NB4 (cell line): ENCODE data around the gene CTTNBP2.

Experiments used
- POLR2A ChIP-seq: IDR thresholded peaks from 2 replicates; pipeline ENCODE4 v1.6.1; 2011; ENCODE audit warnings: mild to moderate bottlenecking; ENCODE audit not compliant: insufficient read length; ENCODE audit errors: extremely low read depth
- TF ChIP-seq, protein P1 (sequence below): IDR thresholded peaks from one replicate; pipeline ENCODE4 v1.5.1; 2012; ENCODE audit warnings: low read depth, low read length
- TF ChIP-seq, protein P2 (sequence below): IDR thresholded peaks from 2 replicates; pipeline ENCODE4 v1.6.1; 2011; ENCODE audit warnings: low read depth, low read length

DNA sequence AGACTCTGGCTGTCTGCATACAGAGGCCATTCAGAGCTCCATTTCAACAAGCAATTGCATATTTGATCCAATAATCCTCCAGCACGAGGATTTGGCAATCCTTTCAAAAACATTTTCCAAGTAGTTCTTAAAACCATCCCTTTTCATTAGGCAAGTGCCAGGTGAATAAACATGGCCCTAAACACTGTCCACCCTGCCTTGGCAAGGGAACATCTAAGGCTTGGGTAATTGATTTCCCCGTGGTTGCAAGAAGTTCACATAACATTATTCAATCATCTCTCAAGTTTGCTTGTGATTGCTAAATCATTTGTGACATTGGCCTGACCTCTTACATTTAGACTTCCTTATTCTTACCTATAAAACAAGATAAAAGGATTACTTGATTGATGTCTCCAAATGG is 175.2 kb downstream of the CTTNBP2 start:
- TF ChIP-seq, protein P1, sequence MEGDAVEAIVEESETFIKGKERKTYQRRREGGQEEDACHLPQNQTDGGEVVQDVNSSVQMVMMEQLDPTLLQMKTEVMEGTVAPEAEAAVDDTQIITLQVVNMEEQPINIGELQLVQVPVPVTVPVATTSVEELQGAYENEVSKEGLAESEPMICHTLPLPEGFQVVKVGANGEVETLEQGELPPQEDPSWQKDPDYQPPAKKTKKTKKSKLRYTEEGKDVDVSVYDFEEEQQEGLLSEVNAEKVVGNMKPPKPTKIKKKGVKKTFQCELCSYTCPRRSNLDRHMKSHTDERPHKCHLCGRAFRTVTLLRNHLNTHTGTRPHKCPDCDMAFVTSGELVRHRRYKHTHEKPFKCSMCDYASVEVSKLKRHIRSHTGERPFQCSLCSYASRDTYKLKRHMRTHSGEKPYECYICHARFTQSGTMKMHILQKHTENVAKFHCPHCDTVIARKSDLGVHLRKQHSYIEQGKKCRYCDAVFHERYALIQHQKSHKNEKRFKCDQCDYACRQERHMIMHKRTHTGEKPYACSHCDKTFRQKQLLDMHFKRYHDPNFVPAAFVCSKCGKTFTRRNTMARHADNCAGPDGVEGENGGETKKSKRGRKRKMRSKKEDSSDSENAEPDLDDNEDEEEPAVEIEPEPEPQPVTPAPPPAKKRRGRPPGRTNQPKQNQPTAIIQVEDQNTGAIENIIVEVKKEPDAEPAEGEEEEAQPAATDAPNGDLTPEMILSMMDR = no peak
- no peak for TF ChIP-seq POLR2A
- TF ChIP-seq, protein P2, sequence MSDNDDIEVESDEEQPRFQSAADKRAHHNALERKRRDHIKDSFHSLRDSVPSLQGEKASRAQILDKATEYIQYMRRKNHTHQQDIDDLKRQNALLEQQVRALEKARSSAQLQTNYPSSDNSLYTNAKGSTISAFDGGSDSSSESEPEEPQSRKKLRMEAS = no peak
